ENCODE measurements around the gene CEP164.

DNA sequence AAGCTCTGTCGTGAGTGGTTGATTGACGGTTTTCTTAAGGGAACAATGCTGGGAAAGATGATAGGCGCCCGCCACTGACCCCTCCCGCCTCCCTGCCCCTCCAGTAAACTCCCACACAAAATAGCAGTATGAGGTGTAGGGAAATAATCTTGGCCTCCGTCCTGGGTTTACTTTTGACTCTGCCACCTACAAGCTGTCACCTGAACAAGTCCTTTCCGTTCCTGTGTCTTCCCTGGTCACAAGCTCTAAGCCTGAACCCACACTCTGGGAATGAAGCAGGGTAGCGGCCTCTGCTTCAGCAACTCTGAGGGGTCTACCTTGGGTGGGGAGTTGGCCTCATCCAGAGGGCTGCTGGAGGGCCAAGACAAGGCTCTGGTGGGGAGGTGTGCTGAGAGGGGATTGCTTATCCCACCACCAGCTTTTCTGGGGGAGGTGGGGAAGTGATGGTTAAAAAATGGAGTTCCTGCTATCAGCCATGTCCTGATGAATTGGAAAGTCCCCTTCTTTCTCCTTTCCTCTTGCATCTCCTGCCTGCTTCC is 87.8 kb downstream of the CEP164 start:
- TF ChIP-seq, protein P1, sequence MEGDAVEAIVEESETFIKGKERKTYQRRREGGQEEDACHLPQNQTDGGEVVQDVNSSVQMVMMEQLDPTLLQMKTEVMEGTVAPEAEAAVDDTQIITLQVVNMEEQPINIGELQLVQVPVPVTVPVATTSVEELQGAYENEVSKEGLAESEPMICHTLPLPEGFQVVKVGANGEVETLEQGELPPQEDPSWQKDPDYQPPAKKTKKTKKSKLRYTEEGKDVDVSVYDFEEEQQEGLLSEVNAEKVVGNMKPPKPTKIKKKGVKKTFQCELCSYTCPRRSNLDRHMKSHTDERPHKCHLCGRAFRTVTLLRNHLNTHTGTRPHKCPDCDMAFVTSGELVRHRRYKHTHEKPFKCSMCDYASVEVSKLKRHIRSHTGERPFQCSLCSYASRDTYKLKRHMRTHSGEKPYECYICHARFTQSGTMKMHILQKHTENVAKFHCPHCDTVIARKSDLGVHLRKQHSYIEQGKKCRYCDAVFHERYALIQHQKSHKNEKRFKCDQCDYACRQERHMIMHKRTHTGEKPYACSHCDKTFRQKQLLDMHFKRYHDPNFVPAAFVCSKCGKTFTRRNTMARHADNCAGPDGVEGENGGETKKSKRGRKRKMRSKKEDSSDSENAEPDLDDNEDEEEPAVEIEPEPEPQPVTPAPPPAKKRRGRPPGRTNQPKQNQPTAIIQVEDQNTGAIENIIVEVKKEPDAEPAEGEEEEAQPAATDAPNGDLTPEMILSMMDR (IDR thresholded peaks at IDR 0.05) = no peak
- TF ChIP-seq POLR2A (IDR thresholded peaks at IDR 0.05) = no peak

Data from lower leg skin (tissue), 3 donors.